Hepatocyte (in vitro differentiated cells): ENCODE results near the gene ZNF669.

Experiments
- CTCF ChIP-seq: fragments of 200-600 bp; sonication (generic); IDR thresholded peaks from 2 replicates; pipeline ENCODE4 v1.5.1; 2016; ENCODE audit warnings: antibody characterized with exemption, mild to moderate bottlenecking; ENCODE audit not compliant: poor library complexity
- EZH2 ChIP-seq: fragments of 200-600 bp; sonication (generic); IDR thresholded peaks from 2 replicates; pipeline ENCODE4 v1.6.1; 2016; ENCODE audit warnings: antibody characterized with exemption, mild to moderate bottlenecking, borderline replicate concordance
- EZH2phosphoT487 ChIP-seq: fragments of 200-600 bp; sonication (generic); IDR thresholded peaks from one replicate; pipeline ENCODE4 v1.6.1; 2018; ENCODE audit warnings: antibody characterized with exemption, mild to moderate bottlenecking, low read depth, moderate library complexity; ENCODE audit not compliant: unreplicated experiment, severe bottlenecking

DNA sequence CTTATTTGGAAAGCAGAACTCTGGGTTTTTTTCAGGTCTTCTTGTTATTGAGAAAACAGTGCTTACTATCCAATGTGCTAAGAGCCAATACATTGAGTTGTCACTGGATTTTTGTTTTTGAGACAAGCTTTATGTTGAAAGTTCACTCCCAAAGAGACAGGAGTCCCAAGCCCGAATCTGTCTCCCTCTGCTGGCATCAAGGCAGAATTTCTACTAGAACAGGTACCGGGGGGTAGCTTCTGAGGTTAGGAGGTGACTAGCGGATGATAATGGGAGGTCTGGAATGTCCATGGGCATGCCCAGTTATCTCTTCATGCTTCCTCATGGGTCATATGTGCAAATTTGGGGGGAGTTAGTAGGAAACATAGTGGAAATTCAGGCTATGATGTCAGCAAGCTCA is 42.5 kb upstream of the ZNF669 start:
- TF ChIP-seq CTCF (no peak), EZH2phosphoT487 (no peak), EZH2 (no peak)
